ENCODE data around the gene INKA1. TPM values are rescaled to one million over a fixed set of nuclear protein-coding genes. Genes with fewer than 3 reads are reported as not detected.
"Not testable (repeated sequence)": the region's sequence is repeated elsewhere in the genome, so short reads cannot be mapped to it uniquely, and the experiment has no call there.

INKA1 gene
- total RNA-seq, 1 experiment from 2014 or later: not detected

- Histone ChIP-seq H3K4me1 (no peaks in the 10 kb centered on the region), H3K27me3 (replicated peaks; ENCODE audit: control insufficient read depth, insufficient read depth, low read length) (no peaks in the 10 kb centered on the region), H3K9me3 (no peaks in the 10 kb centered on the region), H3K36me3 (ENCODE audit: control insufficient read depth, insufficient read depth, low read length) (no peaks in the 10 kb centered on the region), H3K4me3 (ENCODE audit: low read depth, low read length) (no peak overlapping the region)
- Mint-ChIP-seq H3K36me3 (ENCODE audit: insufficient read depth, unreplicated experiment) (peaks cover 13% of the 10 kb centered on the region), H3K27ac (ENCODE audit: unreplicated experiment) (no peak overlapping the region), H3K27me3 (ENCODE audit: insufficient read depth, unreplicated experiment) (no peaks in the 10 kb centered on the region), H3K9me3 (ENCODE audit: unreplicated experiment) (no peaks in the 10 kb centered on the region), H3K4me1 (ENCODE audit: low read depth, unreplicated experiment) (no peaks in the 10 kb centered on the region), H3K4me3 (ENCODE audit: unreplicated experiment) (no peak overlapping the region)
- intact Hi-C loops (cut with micrococcal nuclease; ENCODE audit: unreplicated experiment): no loop called here
- CTCF ChIA-PET: no interaction called here
- no peak for DNase-seq
- no peak for TF ChIP-seq CTCF (IDR thresholded peaks at IDR 0.05; ENCODE audit: insufficient read depth in 1 of 2, low read depth in 1 of 2, low read length in 1 of 2, severe bottlenecking in 1 of 2, unreplicated experiment in 1 of 2)
- POLR2A ChIA-PET: no interaction called here
- no TSS peak for BruUV-seq (replicated peaks)
These were observed 31.6 kb upstream of the INKA1 start for GRCh38 chr3:49771340-49771938.

- Mint-ChIP-seq H3K36me3 (ENCODE audit: insufficient read depth, unreplicated experiment) (peaks cover 24% of the 10 kb centered on the region), H3K9me3 (ENCODE audit: unreplicated experiment) (no peaks in the 10 kb centered on the region), H3K4me3 (ENCODE audit: unreplicated experiment) (no peak overlapping the region), H3K27ac (ENCODE audit: unreplicated experiment) (no peak overlapping the region), H3K4me1 (ENCODE audit: low read depth, unreplicated experiment) (no peaks in the 10 kb centered on the region), H3K27me3 (ENCODE audit: insufficient read depth, unreplicated experiment) (no peaks in the 10 kb centered on the region)
- no peaks in the 10 kb centered on the region for H3K27me3 ChIP-seq (replicated peaks; ENCODE audit: control insufficient read depth, insufficient read depth, low read length)
- no peaks in the 10 kb centered on the region for H3K4me1 ChIP-seq
- POLR2A ChIA-PET: no interaction called here
- no peaks in the 10 kb centered on the region for H3K9me3 ChIP-seq
- no TSS peak for BruUV-seq (replicated peaks)
- CTCF ChIA-PET: no interaction called here
- no peak for TF ChIP-seq CTCF (IDR thresholded peaks at IDR 0.05; ENCODE audit: insufficient read depth in 1 of 2, low read depth in 1 of 2, low read length in 1 of 2, severe bottlenecking in 1 of 2, unreplicated experiment in 1 of 2)
- H3K36me3 ChIP-seq (ENCODE audit: control insufficient read depth, insufficient read depth, low read length): no peaks in the 10 kb centered on the region
- intact Hi-C loops (cut with micrococcal nuclease; ENCODE audit: unreplicated experiment): no loop called here
- no peak for DNase-seq
- H3K4me3 ChIP-seq (ENCODE audit: low read depth, low read length): no peak overlapping the region
These were observed 30.4 kb upstream of the INKA1 start for GRCh38 chr3:49772703-49773102.

GRCh38 chr3:49775538-49775937, 27.5 kb upstream of the INKA1 start:
- Mint-ChIP-seq H3K27me3 (ENCODE audit: insufficient read depth, unreplicated experiment) (no peaks in the 10 kb centered on the region), H3K4me3 (ENCODE audit: unreplicated experiment) (no peak overlapping the region), H3K4me1 (ENCODE audit: low read depth, unreplicated experiment) (peaks cover 8% of the 10 kb centered on the region), H3K36me3 (ENCODE audit: insufficient read depth, unreplicated experiment) (peaks cover 33% of the 10 kb centered on the region), H3K27ac (ENCODE audit: unreplicated experiment) (no peak overlapping the region), H3K9me3 (ENCODE audit: unreplicated experiment) (no peaks in the 10 kb centered on the region)
- no peaks in the 10 kb centered on the region for H3K27me3 ChIP-seq (replicated peaks; ENCODE audit: control insufficient read depth, insufficient read depth, low read length)
- H3K9me3 ChIP-seq: no peaks in the 10 kb centered on the region
- DNase-seq: no peak
- intact Hi-C loops (cut with micrococcal nuclease; ENCODE audit: unreplicated experiment): no loop called here
- ChIA-PET POLR2A (no interaction called here), CTCF (no interaction called here)
- peaks cover 3% of the 10 kb centered on the region; the same call in 1 of the 2 replicates for H3K36me3 ChIP-seq (ENCODE audit: control insufficient read depth, insufficient read depth, low read length)
- H3K4me1 ChIP-seq: peaks cover 3% of the 10 kb centered on the region
- no peak for TF ChIP-seq CTCF (IDR thresholded peaks at IDR 0.05; ENCODE audit: insufficient read depth in 1 of 2, low read depth in 1 of 2, low read length in 1 of 2, severe bottlenecking in 1 of 2, unreplicated experiment in 1 of 2)
- BruUV-seq (replicated peaks): no TSS peak
- H3K4me3 ChIP-seq (ENCODE audit: low read depth, low read length): no peak overlapping the region

GRCh38 chr3:49776101-49776500, 27.0 kb upstream of the INKA1 start:
- BruUV-seq (replicated peaks); H3K4me3 Mint-ChIP-seq (ENCODE audit: unreplicated experiment); H3K27ac Mint-ChIP-seq (ENCODE audit: unreplicated experiment); H3K9me3 Mint-ChIP-seq (ENCODE audit: unreplicated experiment); H3K4me3 ChIP-seq (ENCODE audit: low read depth, low read length); H3K36me3 ChIP-seq (ENCODE audit: control insufficient read depth, insufficient read depth, low read length); intact Hi-C loops (cut with micrococcal nuclease; ENCODE audit: unreplicated experiment); H3K4me1 ChIP-seq; CTCF ChIA-PET; POLR2A ChIA-PET; DNase-seq; H3K27me3 ChIP-seq (replicated peaks; ENCODE audit: control insufficient read depth, insufficient read depth, low read length); H3K4me1 Mint-ChIP-seq (ENCODE audit: low read depth, unreplicated experiment); H3K27me3 Mint-ChIP-seq (ENCODE audit: insufficient read depth, unreplicated experiment); H3K9me3 ChIP-seq: not testable (repeated sequence)
- peaks cover 36% of the 10 kb centered on the region for H3K36me3 Mint-ChIP-seq (ENCODE audit: insufficient read depth, unreplicated experiment)
